ENCODE results near the gene ATP5PD.

The ATP5PD gene

DNA sequence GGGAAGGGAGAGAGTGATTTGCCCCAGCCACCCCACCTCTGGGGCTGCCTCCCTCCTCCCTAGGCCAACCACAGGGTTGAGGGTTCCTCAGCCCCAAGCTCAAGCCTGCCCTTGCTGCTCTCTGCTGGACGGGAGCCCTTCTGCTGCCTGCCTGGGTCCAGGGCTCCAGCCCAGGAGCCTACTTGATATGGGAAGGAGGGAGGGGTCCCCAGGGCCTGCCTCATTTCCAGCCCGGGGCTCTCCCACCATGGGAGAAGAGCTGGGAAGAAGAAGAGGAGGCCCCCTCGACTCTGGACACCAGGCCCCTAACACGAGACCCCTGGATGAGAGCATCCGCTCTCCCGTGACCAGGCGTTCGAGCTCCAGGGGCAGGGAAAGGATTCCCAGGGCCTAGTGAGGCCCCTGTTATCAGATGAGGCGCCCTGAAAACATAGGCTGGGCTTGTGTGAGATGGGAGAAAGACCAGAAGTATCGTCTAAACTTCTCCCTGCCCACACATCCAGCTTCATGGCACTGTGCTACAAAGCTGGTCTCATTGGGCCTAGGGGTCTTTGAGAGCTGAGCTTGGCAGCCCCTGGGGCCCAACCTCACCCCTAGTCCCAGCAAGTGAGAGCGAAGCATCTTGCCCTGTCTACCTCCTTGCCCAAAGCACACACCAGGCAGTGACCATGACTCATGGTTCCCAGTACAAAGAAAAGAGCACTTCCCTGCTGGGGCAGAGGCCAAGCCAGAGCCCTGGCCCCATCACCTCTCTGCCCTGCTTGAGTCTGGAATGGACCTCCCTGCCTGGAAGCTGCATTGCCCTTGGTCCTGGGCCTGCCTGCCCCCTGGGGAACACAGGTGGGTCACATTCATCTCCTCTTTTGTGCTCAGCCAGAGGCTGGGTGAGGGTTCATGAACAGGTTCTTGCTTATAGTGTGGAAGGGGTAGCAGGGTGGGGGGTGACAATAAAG lies 42.0 kb upstream of the ATP5PD start:
- Histone ChIP-seq H3K4me1 (ENCODE audit: control insufficient read depth, insufficient read depth, low read depth, low read length) (peaks cover 63% of the 10 kb centered on the region), H2AFZ (ENCODE audit: low read depth, low read length) (peak overlapping the region; percentile 3), H3K14ac (ENCODE audit: low read length in 2 of 2) (peak overlapping the region; percentile 37 to 98), H2BK15ac (ENCODE audit: low read depth, poor library complexity, severe bottlenecking) (peak overlapping the region; percentile 88), H2BK12ac (ENCODE audit: low read length in 2 of 2) (peak overlapping the region; percentile 76 to 87), H2BK120ac (ENCODE audit: low read depth, low read length) (peak overlapping the region; percentile 88), H2AK5ac (ENCODE audit: low read length, severe bottlenecking) (peak overlapping the region; percentile 92), H4K91ac (ENCODE audit: low read length) (peak overlapping the region; percentile 83), H3K9me3 (ENCODE audit: control insufficient read depth, low read length) (no peaks in the 10 kb centered on the region), H3K4me2 (ENCODE audit: low read length, poor library complexity, severe bottlenecking) (peak overlapping the region; percentile 66), H3K4me3 (ENCODE audit: insufficient read depth in 1 of 2, low read depth in 1 of 2, low read length in 2 of 2) (peak overlapping the region; percentile 66 to 74), H3K9ac (ENCODE audit: low read length) (peak overlapping the region; percentile 82), H3K27me3 (ENCODE audit: control insufficient read depth in 1 of 2, insufficient read depth in 1 of 2, low read length in 2 of 2) (no peaks in the 10 kb centered on the region), H3K36me3 (ENCODE audit: control insufficient read depth in 1 of 2, insufficient read depth in 2 of 2, low read depth in 1 of 2, low read length in 2 of 2) (peaks cover 0 to 6% of the 10 kb centered on the region in 2 experiments), H3K23ac (ENCODE audit: low read length in 2 of 2) (peak overlapping the region in 1 of 2 experiments; percentile 60), H3K4ac (ENCODE audit: low read depth in 1 of 2, low read length in 2 of 2) (peak overlapping the region; percentile 85 to 90), H3K27ac (ENCODE audit: low read length, poor library complexity, severe bottlenecking) (peak overlapping the region; percentile 83), H3K79me1 (replicated peaks; ENCODE audit: low read length, poor library complexity, severe bottlenecking) (peaks cover 11% of the 10 kb centered on the region), H2BK5ac (ENCODE audit: low read depth, low read length, poor library complexity, severe bottlenecking) (peak overlapping the region; percentile 78), H3K18ac (ENCODE audit: low read depth in 1 of 2, low read length in 2 of 2) (peak overlapping the region; percentile 83 to 95), H4K8ac (ENCODE audit: low read length) (peak overlapping the region; percentile 93)
- DNase-seq, result peak; percentile 68
- 73% methylated on average over 11 of the region's 11 CpGs for WGBS

- WGBS, result 1% methylated on average over 57 of the region's 69 CpGs
- Histone ChIP-seq H3K4me3 (ENCODE audit: insufficient read depth in 1 of 2, low read depth in 1 of 2, low read length in 2 of 2) (peak within 1 kb of the TSS; percentile 66 to 74), H4K91ac (ENCODE audit: low read length) (peak within 1 kb of the TSS; percentile 99), H3K4me1 (ENCODE audit: control insufficient read depth, insufficient read depth, low read depth, low read length) (peaks cover 56% of the 10 kb centered on the region), H3K18ac (ENCODE audit: low read depth in 1 of 2, low read length in 2 of 2) (peak within 1 kb of the TSS; percentile 95 to 99), H3K27ac (ENCODE audit: low read length, poor library complexity, severe bottlenecking) (peak within 1 kb of the TSS; percentile 97), H3K79me1 (replicated peaks; ENCODE audit: low read length, poor library complexity, severe bottlenecking) (peaks cover 7% of the 10 kb centered on the region), H3K4ac (ENCODE audit: low read depth in 1 of 2, low read length in 2 of 2) (peak within 1 kb of the TSS; percentile 94 to 97), H3K23ac (ENCODE audit: low read length in 2 of 2) (peak within 1 kb of the TSS in 1 of 2 experiments; percentile 94), H2AFZ (ENCODE audit: low read depth, low read length) (peak within 1 kb of the TSS; percentile 21), H2BK120ac (ENCODE audit: low read depth, low read length) (peak within 1 kb of the TSS; percentile 91), H3K36me3 (ENCODE audit: control insufficient read depth in 1 of 2, insufficient read depth in 2 of 2, low read depth in 1 of 2, low read length in 2 of 2) (no peaks in the 10 kb centered on the region), H2AK5ac (ENCODE audit: low read length, severe bottlenecking) (peak within 1 kb of the TSS; percentile 92), H2BK15ac (ENCODE audit: low read depth, poor library complexity, severe bottlenecking) (peak within 1 kb of the TSS; percentile 88), H3K27me3 (ENCODE audit: control insufficient read depth in 1 of 2, insufficient read depth in 1 of 2, low read length in 2 of 2) (no peaks in the 10 kb centered on the region), H2BK5ac (ENCODE audit: low read depth, low read length, poor library complexity, severe bottlenecking) (peak within 1 kb of the TSS; percentile 95), H3K9me3 (ENCODE audit: control insufficient read depth, low read length) (no peaks in the 10 kb centered on the region), H3K4me2 (ENCODE audit: low read length, poor library complexity, severe bottlenecking) (peak within 1 kb of the TSS; percentile 66), H3K9ac (ENCODE audit: low read length) (peak within 1 kb of the TSS; percentile 82), H2BK12ac (ENCODE audit: low read length in 2 of 2) (peak within 1 kb of the TSS; percentile 95 to 99), H3K14ac (ENCODE audit: low read length in 2 of 2) (peak within 1 kb of the TSS; percentile 37 to 98), H4K8ac (ENCODE audit: low read length) (peak within 1 kb of the TSS; percentile 100)
- DNase-seq, result peak; percentile 93
Observed at GRCh38 chr17:75087558-75088453, 41.0 kb upstream of the ATP5PD start, which contains the start of gene SLC16A5. SLC16A5 (plus strand) TSS chr17:75087954; CDS start chr17:75093637, 5,683 bp downstream.

- H3K36me3 ChIP-seq (ENCODE audit: control insufficient read depth in 1 of 2, insufficient read depth in 2 of 2, low read depth in 1 of 2, low read length in 2 of 2), result no peaks in the 10 kb centered on the region
- H2BK5ac ChIP-seq (ENCODE audit: low read depth, low read length, poor library complexity, severe bottlenecking), result peak overlapping the region; percentile 68
- H3K18ac ChIP-seq (ENCODE audit: low read depth in 1 of 2, low read length in 2 of 2), result peak overlapping the region; percentile 95 to 99
- H4K91ac ChIP-seq (ENCODE audit: low read length), result peak overlapping the region; percentile 99
- peak overlapping the region; percentile 23 to 74 for H3K4me3 ChIP-seq (ENCODE audit: insufficient read depth in 1 of 2, low read depth in 1 of 2, low read length in 2 of 2)
- peak overlapping the region; percentile 66 for H3K4me2 ChIP-seq (ENCODE audit: low read length, poor library complexity, severe bottlenecking)
- peak overlapping the region; percentile 91 for H2BK120ac ChIP-seq (ENCODE audit: low read depth, low read length)
- H3K4me1 ChIP-seq (ENCODE audit: control insufficient read depth, insufficient read depth, low read depth, low read length), result peaks cover 56% of the 10 kb centered on the region
- no peak for DNase-seq
- 54% methylated on average over 9 of the region's 12 CpGs for WGBS
- H3K4ac ChIP-seq (ENCODE audit: low read depth in 1 of 2, low read length in 2 of 2), result peak overlapping the region; percentile 94 to 97
- peak overlapping the region; percentile 82 for H3K9ac ChIP-seq (ENCODE audit: low read length)
- H3K27me3 ChIP-seq (ENCODE audit: control insufficient read depth in 1 of 2, insufficient read depth in 1 of 2, low read length in 2 of 2), result no peaks in the 10 kb centered on the region
- H2BK15ac ChIP-seq (ENCODE audit: low read depth, poor library complexity, severe bottlenecking), result peak overlapping the region; percentile 74
- peak overlapping the region; percentile 100 for H4K8ac ChIP-seq (ENCODE audit: low read length)
- H3K79me1 ChIP-seq (replicated peaks; ENCODE audit: low read length, poor library complexity, severe bottlenecking), result peaks cover 7% of the 10 kb centered on the region
- H3K14ac ChIP-seq (ENCODE audit: low read length in 2 of 2), result peak overlapping the region; percentile 25 to 86
- H2AFZ ChIP-seq (ENCODE audit: low read depth, low read length), result peak overlapping the region; percentile 21
- peak overlapping the region; percentile 97 for H3K27ac ChIP-seq (ENCODE audit: low read length, poor library complexity, severe bottlenecking)
- H2AK5ac ChIP-seq (ENCODE audit: low read length, severe bottlenecking), result peak overlapping the region; percentile 91
- H3K9me3 ChIP-seq (ENCODE audit: control insufficient read depth, low read length), result no peaks in the 10 kb centered on the region
- peak overlapping the region in 1 of 2 experiments; percentile 84 for H3K23ac ChIP-seq (ENCODE audit: low read length in 2 of 2)
- peak overlapping the region; percentile 95 to 99 for H2BK12ac ChIP-seq (ENCODE audit: low read length in 2 of 2)
Observed at GRCh38 chr17:75087182-75087557, 40.4 kb upstream of the ATP5PD start.
